ENCODE results near the gene ARHGAP28.

ARHGAP28 gene

GRCh38 chr18:6851480-6851879, 122.0 kb downstream of the ARHGAP28 start:
- no peak overlapping the region for H3K4me3 ChIP-seq
- no peak overlapping the region for H3K27ac ChIP-seq
- no peak for DNase-seq (ENCODE audit: low spot score)
- TF ChIP-seq, protein P1, sequence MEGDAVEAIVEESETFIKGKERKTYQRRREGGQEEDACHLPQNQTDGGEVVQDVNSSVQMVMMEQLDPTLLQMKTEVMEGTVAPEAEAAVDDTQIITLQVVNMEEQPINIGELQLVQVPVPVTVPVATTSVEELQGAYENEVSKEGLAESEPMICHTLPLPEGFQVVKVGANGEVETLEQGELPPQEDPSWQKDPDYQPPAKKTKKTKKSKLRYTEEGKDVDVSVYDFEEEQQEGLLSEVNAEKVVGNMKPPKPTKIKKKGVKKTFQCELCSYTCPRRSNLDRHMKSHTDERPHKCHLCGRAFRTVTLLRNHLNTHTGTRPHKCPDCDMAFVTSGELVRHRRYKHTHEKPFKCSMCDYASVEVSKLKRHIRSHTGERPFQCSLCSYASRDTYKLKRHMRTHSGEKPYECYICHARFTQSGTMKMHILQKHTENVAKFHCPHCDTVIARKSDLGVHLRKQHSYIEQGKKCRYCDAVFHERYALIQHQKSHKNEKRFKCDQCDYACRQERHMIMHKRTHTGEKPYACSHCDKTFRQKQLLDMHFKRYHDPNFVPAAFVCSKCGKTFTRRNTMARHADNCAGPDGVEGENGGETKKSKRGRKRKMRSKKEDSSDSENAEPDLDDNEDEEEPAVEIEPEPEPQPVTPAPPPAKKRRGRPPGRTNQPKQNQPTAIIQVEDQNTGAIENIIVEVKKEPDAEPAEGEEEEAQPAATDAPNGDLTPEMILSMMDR (IDR thresholded peaks at IDR 0.05) = no peak

GRCh38 chr18:6854811-6855210, 125.3 kb downstream of the ARHGAP28 start:
- TF ChIP-seq, protein P1 (IDR thresholded peaks at IDR 0.05) = no peak
- no peak for DNase-seq (ENCODE audit: low spot score)
- H3K4me3 ChIP-seq = no peak overlapping the region
- no peak overlapping the region for H3K27ac ChIP-seq

DNA sequence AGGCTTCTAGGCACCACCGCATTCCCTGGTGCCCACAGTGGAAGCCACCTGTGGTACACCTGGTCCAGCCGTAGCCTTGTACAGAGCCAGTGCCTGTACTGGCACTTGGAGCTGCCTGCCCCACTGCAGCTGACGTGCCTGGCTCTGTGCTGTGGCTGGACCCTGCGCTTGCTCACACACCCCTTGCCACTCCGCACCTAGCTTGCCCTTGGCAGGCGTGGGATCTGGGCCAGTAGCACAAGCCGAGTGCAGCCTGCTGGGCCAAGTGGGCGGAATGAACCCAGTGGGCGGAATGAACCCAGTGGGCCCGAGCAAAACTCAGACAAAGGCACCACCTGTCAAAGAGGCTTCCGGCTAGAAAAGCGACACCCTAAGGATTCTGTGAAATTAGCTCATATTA, 126.3 kb downstream of the ARHGAP28 start:
- no peak for DNase-seq (ENCODE audit: low spot score)
- no peak overlapping the region for H3K4me3 ChIP-seq
- TF ChIP-seq, protein P1 (IDR thresholded peaks at IDR 0.05) = no peak
- H3K27ac ChIP-seq = no peak overlapping the region

DNA sequence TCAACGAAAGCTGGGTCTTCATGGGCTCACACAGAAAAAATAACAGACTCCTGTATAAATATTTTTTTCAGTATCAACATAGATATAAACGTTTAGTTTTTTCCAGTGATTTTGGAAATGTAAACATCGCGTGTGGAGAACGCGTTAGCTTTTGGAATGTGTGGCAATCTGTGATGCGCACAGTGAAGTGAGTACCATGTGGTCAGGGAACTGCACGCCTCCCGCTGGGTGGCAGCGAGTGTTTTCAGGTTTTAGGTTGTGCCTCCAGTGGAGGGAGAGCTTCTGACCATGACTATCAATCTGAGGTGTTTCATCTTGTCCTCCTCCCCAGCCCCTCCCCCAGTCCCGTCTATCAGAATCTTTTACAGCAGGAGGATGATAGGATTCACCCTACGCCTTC, 127.8 kb downstream of the ARHGAP28 start:
- Histone ChIP-seq H3K4me3 (no peak overlapping the region), H3K27ac (no peak overlapping the region)
- no peak for DNase-seq (ENCODE audit: low spot score)
- TF ChIP-seq, protein P1 (IDR thresholded peaks at IDR 0.05) = no peak

GRCh38 chr18:6859676-6860422, 130.3 kb downstream of the ARHGAP28 start:
- TF ChIP-seq, protein P1 (IDR thresholded peaks at IDR 0.05) = no peak
- no peak for DNase-seq (ENCODE audit: low spot score)
- Histone ChIP-seq H3K4me3 (no peak overlapping the region), H3K27ac (no peak overlapping the region)

GRCh38 chr18:6860804-6861448, 131.4 kb downstream of the ARHGAP28 start:
- H3K4me3 ChIP-seq = no peak overlapping the region
- TF ChIP-seq, protein P1 (IDR thresholded peaks at IDR 0.05) = no peak
- no peak for DNase-seq (ENCODE audit: low spot score)
- H3K27ac ChIP-seq = no peak overlapping the region

DNA sequence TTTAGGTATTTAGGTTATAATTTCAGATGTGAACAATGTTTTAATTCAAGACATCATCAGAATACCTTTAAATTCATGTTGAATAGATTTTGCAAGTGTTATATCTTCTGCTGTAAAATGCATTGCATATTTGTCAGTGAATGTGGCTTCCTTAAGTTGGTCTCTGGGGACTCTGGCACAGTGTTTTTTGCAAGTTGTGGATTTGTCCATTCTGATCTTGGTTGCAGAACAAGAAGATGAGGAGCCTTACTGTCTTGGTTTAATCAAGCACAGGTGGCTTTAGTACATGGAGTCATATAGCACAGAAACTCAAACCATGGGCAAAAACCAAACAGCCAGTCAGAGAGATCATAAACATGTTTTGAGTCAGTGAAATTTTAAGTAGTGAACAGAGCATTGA, 135.7 kb downstream of the ARHGAP28 start:
- no peak for DNase-seq (ENCODE audit: low spot score)
- TF ChIP-seq, protein P1 (IDR thresholded peaks at IDR 0.05) = no peak
- H3K27ac ChIP-seq = no peak overlapping the region
- no peak overlapping the region for H3K4me3 ChIP-seq

Measured in coronary artery (tissue), 2 donors.